LNCAP (cell line): Measurements from ENCODE around the gene MORC4.

Experiments used
- TF ChIP-seq, protein P1 (sequence below): fragments of 450-650 bp; IDR thresholded peaks from 2 replicates; pipeline ENCODE4 v1.5.1; 2017; ENCODE audit warnings: mild to moderate bottlenecking

MORC4 gene

GRCh38 chrX:106903856-106904528 is 96.0 kb downstream of the MORC4 start:
- TF ChIP-seq, protein P1, sequence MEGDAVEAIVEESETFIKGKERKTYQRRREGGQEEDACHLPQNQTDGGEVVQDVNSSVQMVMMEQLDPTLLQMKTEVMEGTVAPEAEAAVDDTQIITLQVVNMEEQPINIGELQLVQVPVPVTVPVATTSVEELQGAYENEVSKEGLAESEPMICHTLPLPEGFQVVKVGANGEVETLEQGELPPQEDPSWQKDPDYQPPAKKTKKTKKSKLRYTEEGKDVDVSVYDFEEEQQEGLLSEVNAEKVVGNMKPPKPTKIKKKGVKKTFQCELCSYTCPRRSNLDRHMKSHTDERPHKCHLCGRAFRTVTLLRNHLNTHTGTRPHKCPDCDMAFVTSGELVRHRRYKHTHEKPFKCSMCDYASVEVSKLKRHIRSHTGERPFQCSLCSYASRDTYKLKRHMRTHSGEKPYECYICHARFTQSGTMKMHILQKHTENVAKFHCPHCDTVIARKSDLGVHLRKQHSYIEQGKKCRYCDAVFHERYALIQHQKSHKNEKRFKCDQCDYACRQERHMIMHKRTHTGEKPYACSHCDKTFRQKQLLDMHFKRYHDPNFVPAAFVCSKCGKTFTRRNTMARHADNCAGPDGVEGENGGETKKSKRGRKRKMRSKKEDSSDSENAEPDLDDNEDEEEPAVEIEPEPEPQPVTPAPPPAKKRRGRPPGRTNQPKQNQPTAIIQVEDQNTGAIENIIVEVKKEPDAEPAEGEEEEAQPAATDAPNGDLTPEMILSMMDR = no peak

DNA sequence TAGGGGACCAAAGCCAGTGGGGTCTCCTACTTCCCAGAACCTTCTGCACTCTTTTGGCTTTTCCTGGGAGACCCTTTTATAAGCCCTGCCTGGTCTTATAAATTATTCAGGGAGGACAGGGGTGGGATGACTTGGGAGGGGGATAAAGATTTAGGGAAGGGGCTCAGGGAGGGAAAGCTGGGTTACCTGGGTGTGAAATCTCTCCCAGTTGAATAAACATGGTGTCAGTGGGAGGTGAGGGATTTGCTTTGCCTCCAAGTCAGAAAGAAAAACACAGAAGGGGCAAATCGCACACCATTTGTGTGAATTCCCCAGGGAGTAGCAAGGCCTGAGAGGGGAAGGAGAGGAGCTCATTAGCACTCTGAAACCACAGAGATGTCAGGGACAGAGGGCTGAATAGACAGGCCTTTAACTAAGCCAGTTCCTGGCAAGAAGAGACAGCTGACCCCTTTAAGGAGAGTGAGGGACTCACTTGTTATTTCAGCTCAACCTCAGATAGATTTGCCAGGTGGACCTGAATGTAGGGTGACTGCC is 96.7 kb downstream of the MORC4 start, which contains the start of gene RIPPLY1:
Gene RIPPLY1, minus strand, starts transcription at position 51 of the 534 bp plus-strand sequence. CDS start 54 bp downstream, outside the sequence.
- TF ChIP-seq, protein P1 = no peak

GRCh38 chrX:106902684-106903083 is 97.3 kb downstream of the MORC4 start:
- TF ChIP-seq, protein P1 = no peak

GRCh38 chrX:106901781-106902219 is 98.2 kb downstream of the MORC4 start:
- TF ChIP-seq, protein P1 = no peak

- TF ChIP-seq, protein P1 = no peak
Observed at GRCh38 chrX:106901341-106901740, 98.7 kb downstream of the MORC4 start.

DNA sequence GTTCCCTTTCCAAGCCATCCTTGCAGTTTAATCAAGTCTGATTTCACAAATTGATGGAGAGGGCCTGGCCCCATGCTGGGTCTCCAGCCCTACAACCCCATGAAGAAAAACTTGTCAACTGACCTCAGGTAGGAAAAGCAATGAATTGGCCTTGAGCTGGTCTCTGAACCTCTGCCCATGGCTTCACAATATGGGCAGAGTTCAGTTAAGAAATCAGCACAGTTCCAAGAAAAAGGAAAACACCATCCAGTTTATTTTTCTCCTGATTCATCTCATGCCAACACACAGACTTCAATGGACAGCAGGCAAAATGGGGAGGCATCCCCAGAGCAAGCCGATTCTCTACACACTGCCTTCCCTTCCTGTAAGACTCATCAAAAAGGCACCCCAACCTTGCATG is 100.2 kb downstream of the MORC4 start:
- TF ChIP-seq, protein P1 = no peak

- TF ChIP-seq, protein P1 = no peak
Observed at GRCh38 chrX:106899276-106899675, 100.7 kb downstream of the MORC4 start.
